Measurements from ENCODE around the gene FBXO36.

GRCh38 chr2:229945975-229946374 lies 23.7 kb downstream of the FBXO36 start:
- TF ChIP-seq CTCF (conservative IDR thresholded peaks at IDR 0.05; ENCODE audit: low read depth, low read length): no peak
- TF ChIP-seq USF2 (IDR thresholded peaks at IDR 0.05; ENCODE audit: low read depth, low read length): no peak
- TF ChIP-seq POLR2A (IDR thresholded peaks at IDR 0.05; ENCODE audit: low read depth, low read length): no peak
- TF ChIP-seq SMC3 (IDR thresholded peaks at IDR 0.05; ENCODE audit: low read depth, low read length): no peak
- no peak for TF ChIP-seq FOS (IDR thresholded peaks at IDR 0.05; ENCODE audit: low read depth, low read length)
- no peak for TF ChIP-seq MAFK (IDR thresholded peaks at IDR 0.05; ENCODE audit: low read depth, low read length)

Measured in IMR-90 (cell line).